Ishikawa (cell line): ENCODE data around the gene MRPL48.

Source experiments
- CEBPB ChIP-seq: IDR thresholded peaks from 2 replicates; pipeline ENCODE4 v1.6.1; 2012
- CREB1 ChIP-seq: IDR thresholded peaks from 2 replicates; pipeline ENCODE4 v1.6.1; 2012; ENCODE audit warnings: low read depth
- EGR1 ChIP-seq: IDR thresholded peaks from 2 replicates; pipeline ENCODE4 v1.6.1; 2012
- EP300 ChIP-seq: IDR thresholded peaks from 2 replicates; pipeline ENCODE4 v1.6.1; 2012; ENCODE audit warnings: borderline replicate concordance
- FOXM1 ChIP-seq: IDR thresholded peaks from 2 replicates; pipeline ENCODE4 v1.6.1; 2012; ENCODE audit warnings: low read depth, borderline replicate concordance
- MAX ChIP-seq: IDR thresholded peaks from 2 replicates; pipeline ENCODE4 v1.6.1; 2012
- NFIC ChIP-seq: IDR thresholded peaks from 2 replicates; pipeline ENCODE4 v1.6.1; 2012
- RAD21 ChIP-seq: IDR thresholded peaks from 2 replicates; pipeline ENCODE4 v1.6.1; 2012; ENCODE audit warnings: low read depth
- REST ChIP-seq: IDR thresholded peaks from 2 replicates; pipeline ENCODE4 v1.6.1; 2012; ENCODE audit warnings: low read depth, mild to moderate bottlenecking
- TAF1 ChIP-seq: IDR thresholded peaks from 2 replicates; pipeline ENCODE4 v1.6.1; 2012; ENCODE audit warnings: low read depth, mild to moderate bottlenecking
- TCF12 ChIP-seq: IDR thresholded peaks from 2 replicates; pipeline ENCODE4 v1.6.1; 2012; ENCODE audit warnings: low read depth
- TEAD4 ChIP-seq: IDR thresholded peaks from 2 replicates; pipeline ENCODE4 v1.6.1; 2012
- USF1 ChIP-seq: IDR thresholded peaks from 2 replicates; pipeline ENCODE4 v1.6.1; 2012
- YY1 ChIP-seq: IDR thresholded peaks from 2 replicates; pipeline ENCODE4 v1.6.1; 2012; ENCODE audit warnings: low read depth
- ZBTB7A ChIP-seq: IDR thresholded peaks from 2 replicates; pipeline ENCODE4 v1.6.1; 2012; ENCODE audit warnings: low read depth

Gene MRPL48

GRCh38 chr11:73804712-73805111 is 17.0 kb downstream of the MRPL48 start:
- TF ChIP-seq RAD21 (no peak), EP300 (no peak), TCF12 (no peak)

GRCh38 chr11:73808052-73808451 is 20.4 kb downstream of the MRPL48 start:
- TF ChIP-seq NFIC: no peak
- no peak for TF ChIP-seq MAX
- TF ChIP-seq TCF12: no peak
- TF ChIP-seq EGR1: no peak
- no peak for TF ChIP-seq CEBPB
- no peak for TF ChIP-seq USF1

GRCh38 chr11:73810637-73811036 is 23.0 kb downstream of the MRPL48 start:
- no peak for TF ChIP-seq TEAD4
- TF ChIP-seq EP300: no peak
- no peak for TF ChIP-seq EGR1
- no peak for TF ChIP-seq MAX
- TF ChIP-seq CEBPB: no peak
- TF ChIP-seq CREB1: no peak
- no peak for TF ChIP-seq TCF12
- TF ChIP-seq ZBTB7A: no peak
- TF ChIP-seq TAF1: no peak
- no peak for TF ChIP-seq REST
- TF ChIP-seq YY1: no peak
- TF ChIP-seq RAD21: no peak
- TF ChIP-seq USF1: no peak
- no peak for TF ChIP-seq NFIC
- no peak for TF ChIP-seq FOXM1

- TF ChIP-seq TAF1: no peak
- TF ChIP-seq EP300: no peak
- no peak for TF ChIP-seq NFIC
- TF ChIP-seq YY1: no peak
- no peak for TF ChIP-seq CREB1
- TF ChIP-seq USF1: no peak
- no peak for TF ChIP-seq ZBTB7A
- no peak for TF ChIP-seq EGR1
- no peak for TF ChIP-seq RAD21
- TF ChIP-seq MAX: no peak
- TF ChIP-seq CEBPB: no peak
- TF ChIP-seq TEAD4: no peak
- TF ChIP-seq TCF12: no peak
- no peak for TF ChIP-seq REST
- no peak for TF ChIP-seq FOXM1
Observed at GRCh38 chr11:73812234-73812633, 24.6 kb downstream of the MRPL48 start.

GRCh38 chr11:73814812-73815211 is 27.1 kb downstream of the MRPL48 start:
- no peak for TF ChIP-seq ZBTB7A
- TF ChIP-seq TAF1: no peak
- no peak for TF ChIP-seq RAD21
- TF ChIP-seq TEAD4: no peak

GRCh38 chr11:73818846-73819245 is 31.2 kb downstream of the MRPL48 start:
- TF ChIP-seq TAF1 (no peak), TCF12 (no peak), MAX (no peak), FOXM1 (no peak)

- TF ChIP-seq MAX (no peak), REST (no peak)
Observed at GRCh38 chr11:73830261-73830660, 42.6 kb downstream of the MRPL48 start.
